PC-3 (cell line): ENCODE data around the gene PTGIS. TPM values are rescaled to one million over a fixed set of nuclear protein-coding genes. Genes with fewer than 3 reads are reported as not detected.
A peak's percentile ranks its signal among the peaks of the same experiment; 100 is the strongest.

Experiments
- ATAC-seq: fragments of 200-7000 bp; cut with Tn5 transposase; 2 replicates; pipeline ENCODE4 v1.9.1; 2020; ENCODE audit warnings: mild to moderate bottlenecking, moderate library complexity
- BruUV-seq: library from RNA; stranded (reverse); fragments of 400-500 nt; replicated peaks from 2 replicates; lab custom pipeline; 2021; lab: Mats Ljungman, UMichigan
- CTCF ChIA-PET: fragments of 300-600 bp; sonication (Branson Sonifier 250); formaldehyde crosslinking; loops from one replicate; lab custom pipeline; 2022; ENCODE audit warnings: antibody characterized with exemption; lab: Charles Lee
- POLR2A ChIA-PET: fragments of 300-600 bp; sonication (Branson Sonifier 250); formaldehyde crosslinking; loops from one replicate; lab custom pipeline; 2022; ENCODE audit warnings: antibody characterized with exemption; ENCODE audit not compliant: unreplicated experiment; lab: Charles Lee
- DNase-seq: peaks from one replicate; pipeline ENCODE4 v3.0.0-alpha.2; 2015
- H2AFZ ChIP-seq: fragments of 300-600 bp; sonication (generic); 2 replicates; pipeline ENCODE4 v1.6.0; 2016; ENCODE audit warnings: antibody characterized with exemption, low read length
- H3F3A ChIP-seq: fragments of 300-600 bp; sonication (generic); one replicate; pipeline ENCODE4 v1.6.0; 2017; ENCODE audit warnings: antibody characterized with exemption, low read length, control low read depth, mild to moderate bottlenecking; ENCODE audit not compliant: unreplicated experiment
- H3K27ac ChIP-seq: fragments of 300-600 bp; sonication (generic); 2 replicates; pipeline ENCODE4 v1.5.1; 2016; ENCODE audit warnings: mild to moderate bottlenecking, low read length
- H3K27me3 ChIP-seq: fragments of 300-600 bp; sonication (generic); 2 replicates; pipeline ENCODE4 v1.6.1; 2016; ENCODE audit warnings: low read length, mixed read lengths
- H3K36me3 ChIP-seq: fragments of 300-600 bp; sonication (generic); 2 replicates; pipeline ENCODE4 v1.6.1; 2016; ENCODE audit warnings: low read depth, mixed run types, low read length, mixed read lengths
- H3K4me1 ChIP-seq: fragments of 300-600 bp; sonication (generic); 2 replicates; pipeline ENCODE4 v1.5.1; 2016; ENCODE audit warnings: low read length; ENCODE audit not compliant: insufficient read depth
- H3K4me2 ChIP-seq: fragments of 300-600 bp; sonication (generic); 2 replicates; pipeline ENCODE4 v1.6.0; 2016; ENCODE audit warnings: low read length
- H3K4me3 ChIP-seq: fragments of 300-600 bp; sonication (generic); 2 replicates; pipeline ENCODE4 v1.5.1; 2016; ENCODE audit warnings: mild to moderate bottlenecking, low read length, mixed read lengths
- H3K79me2 ChIP-seq: fragments of 300-600 bp; sonication (generic); 2 replicates; pipeline ENCODE4 v1.6.1; 2017; ENCODE audit warnings: low read length, mixed read lengths
- H3K9ac ChIP-seq: fragments of 300-600 bp; sonication (generic); 2 replicates; pipeline ENCODE4 v1.6.0; 2016; ENCODE audit warnings: mild to moderate bottlenecking, low read length
- H3K9me2 ChIP-seq: fragments of 300-600 bp; sonication (generic); replicated peaks from 2 replicates; pipeline ENCODE4 v1.6.1; 2016; ENCODE audit warnings: mixed run types, low read length, mixed read lengths
- H3K9me3 ChIP-seq: fragments of 300-600 bp; sonication (generic); 2 replicates; pipeline ENCODE4 v1.6.1; 2016; ENCODE audit warnings: low read length, mixed read lengths
- H4K20me1 ChIP-seq: fragments of 300-600 bp; sonication (generic); 2 replicates; pipeline ENCODE4 v1.6.1; 2016; ENCODE audit warnings: low read length, mixed read lengths
- EZH2 ChIP-seq: fragments of 300-600 bp; sonication (generic); IDR thresholded peaks from one replicate; pipeline ENCODE4 v1.6.1; 2017; ENCODE audit warnings: antibody characterized with exemption, mild to moderate bottlenecking, low read length; ENCODE audit not compliant: unreplicated experiment
- EZH2phosphoT487 ChIP-seq: fragments of 300-600 bp; sonication (generic); IDR thresholded peaks from 2 replicates; pipeline ENCODE4 v1.6.1; 2018; ENCODE audit warnings: mild to moderate bottlenecking, antibody characterized with exemption, low read length, borderline replicate concordance
- intact Hi-C: fragments of 100-400 bp; cut with micrococcal nuclease; formaldehyde crosslinking; loops from 2 replicates; pipeline ENCODE4 v1.9.0; 2023
- total RNA-seq: library from RNA; depleted of rRNA; stranded (reverse); fragments of >200 nt; gene quantifications from 2 replicates; pipeline ENCODE4 v1.2.3, GENCODE V29; 2014
- TF ChIP-seq, protein P1 (sequence below): fragments of 300-600 bp; sonication (generic); conservative IDR thresholded peaks from 2 replicates; pipeline ENCODE4 v1.5.1; 2017; ENCODE audit warnings: antibody characterized with exemption, low read depth, mild to moderate bottlenecking, low read length

PTGIS gene
- total RNA-seq, 1 experiment from 2014 or later, result 0.18 TPM

DNA sequence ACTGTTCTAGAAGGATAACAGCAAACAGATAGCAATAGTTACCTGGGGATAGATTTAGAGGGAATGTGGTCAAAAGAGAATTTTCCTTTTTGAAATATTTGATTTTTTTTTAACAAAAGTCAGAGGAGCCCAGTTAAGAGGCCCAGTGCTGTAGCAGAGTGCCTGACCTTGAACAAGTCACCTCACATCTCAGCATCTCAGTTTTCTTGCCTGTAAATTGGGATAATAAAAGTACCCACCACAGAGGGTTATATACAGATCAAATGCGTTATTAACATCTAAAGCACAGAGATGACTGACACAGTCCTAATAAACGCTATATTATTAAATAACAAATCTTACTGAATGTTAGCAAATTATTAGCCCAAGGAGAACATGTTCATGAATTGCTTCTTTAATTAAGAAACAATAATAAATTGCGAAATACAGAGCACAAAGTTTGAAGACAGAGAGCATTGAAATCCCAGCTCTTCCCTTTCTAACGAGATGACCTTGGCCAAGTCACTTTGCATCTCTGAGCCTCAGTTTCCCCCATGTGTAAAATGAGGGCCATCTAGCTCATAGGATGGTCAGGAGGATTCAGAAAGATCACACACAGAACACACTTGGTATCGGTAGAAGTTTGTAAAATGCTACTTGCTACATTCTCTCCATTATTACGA is 35.5 kb downstream of the PTGIS start:
- H3K79me2 ChIP-seq, result no peaks in the 10 kb centered on the region
- no peaks in the 10 kb centered on the region for H3K36me3 ChIP-seq
- H3K4me1 ChIP-seq, result peaks cover 16% of the 10 kb centered on the region
- no peak overlapping the region for H3K9ac ChIP-seq
- intact Hi-C loops, result no loop called here
- CTCF ChIA-PET, result no interaction called here
- H4K20me1 ChIP-seq, result no peaks in the 10 kb centered on the region
- H3K27ac ChIP-seq, result no peak overlapping the region
- ATAC-seq, result no peak
- no peak overlapping the region for H2AFZ ChIP-seq
- no peaks in the 10 kb centered on the region for H3K9me3 ChIP-seq
- DNase-seq, result no peak
- H3K9me2 ChIP-seq, result no peaks in the 10 kb centered on the region
- no peaks in the 10 kb centered on the region for H3F3A ChIP-seq
- TF ChIP-seq, protein P1, sequence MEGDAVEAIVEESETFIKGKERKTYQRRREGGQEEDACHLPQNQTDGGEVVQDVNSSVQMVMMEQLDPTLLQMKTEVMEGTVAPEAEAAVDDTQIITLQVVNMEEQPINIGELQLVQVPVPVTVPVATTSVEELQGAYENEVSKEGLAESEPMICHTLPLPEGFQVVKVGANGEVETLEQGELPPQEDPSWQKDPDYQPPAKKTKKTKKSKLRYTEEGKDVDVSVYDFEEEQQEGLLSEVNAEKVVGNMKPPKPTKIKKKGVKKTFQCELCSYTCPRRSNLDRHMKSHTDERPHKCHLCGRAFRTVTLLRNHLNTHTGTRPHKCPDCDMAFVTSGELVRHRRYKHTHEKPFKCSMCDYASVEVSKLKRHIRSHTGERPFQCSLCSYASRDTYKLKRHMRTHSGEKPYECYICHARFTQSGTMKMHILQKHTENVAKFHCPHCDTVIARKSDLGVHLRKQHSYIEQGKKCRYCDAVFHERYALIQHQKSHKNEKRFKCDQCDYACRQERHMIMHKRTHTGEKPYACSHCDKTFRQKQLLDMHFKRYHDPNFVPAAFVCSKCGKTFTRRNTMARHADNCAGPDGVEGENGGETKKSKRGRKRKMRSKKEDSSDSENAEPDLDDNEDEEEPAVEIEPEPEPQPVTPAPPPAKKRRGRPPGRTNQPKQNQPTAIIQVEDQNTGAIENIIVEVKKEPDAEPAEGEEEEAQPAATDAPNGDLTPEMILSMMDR, result no peak
- TF ChIP-seq EZH2phosphoT487, result no peak
- no peak overlapping the region for H3K4me3 ChIP-seq
- H3K27me3 ChIP-seq, result peaks cover 15% of the 10 kb centered on the region
- POLR2A ChIA-PET, result no interaction called here
- no peak overlapping the region for H3K4me2 ChIP-seq
- no TSS peak for BruUV-seq

DNA sequence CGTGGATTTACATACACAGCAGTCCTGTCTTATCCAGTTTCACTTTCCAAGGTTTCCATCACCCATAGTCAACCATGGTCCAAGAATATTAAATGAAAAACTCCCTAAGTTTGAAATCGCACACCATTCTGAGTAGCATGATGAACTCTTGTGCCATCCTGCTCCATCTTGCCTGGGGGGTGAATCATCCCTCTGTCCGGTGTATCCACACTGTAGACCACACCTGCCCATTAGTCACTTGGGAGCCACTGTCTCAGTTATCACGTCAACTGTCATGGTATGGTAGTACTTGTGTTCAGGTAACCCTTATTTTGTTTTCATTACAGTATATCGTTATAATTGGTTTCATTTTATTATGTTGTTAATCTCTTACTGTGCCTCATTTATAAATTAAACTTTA is 38.5 kb downstream of the PTGIS start:
- H3K36me3 ChIP-seq, result no peaks in the 10 kb centered on the region
- DNase-seq (peak; percentile 68), ATAC-seq (peak; percentile 31; the same call in 1 of the 2 replicates)
- POLR2A ChIA-PET, result no interaction called here
- no peak overlapping the region for H3K9ac ChIP-seq
- CTCF ChIA-PET, result no interaction called here
- H3K4me2 ChIP-seq, result peak overlapping the region; percentile 12; the same call in 1 of the 2 replicates
- no peak overlapping the region for H3K27ac ChIP-seq
- H3K4me1 ChIP-seq, result peaks cover 7% of the 10 kb centered on the region
- H2AFZ ChIP-seq, result no peak overlapping the region
- H3K9me3 ChIP-seq, result no peaks in the 10 kb centered on the region
- H3K4me3 ChIP-seq, result no peak overlapping the region
- no peaks in the 10 kb centered on the region for H3K79me2 ChIP-seq
- no TSS peak for BruUV-seq
- peaks cover 24% of the 10 kb centered on the region for H3K27me3 ChIP-seq
- TF ChIP-seq EZH2 (no peak), EZH2phosphoT487 (no peak)
- TF ChIP-seq, protein P1, result no peak
- H3K9me2 ChIP-seq, result no peaks in the 10 kb centered on the region
- intact Hi-C loops, result no loop called here
- no peaks in the 10 kb centered on the region for H4K20me1 ChIP-seq
- H3F3A ChIP-seq, result no peaks in the 10 kb centered on the region

DNA sequence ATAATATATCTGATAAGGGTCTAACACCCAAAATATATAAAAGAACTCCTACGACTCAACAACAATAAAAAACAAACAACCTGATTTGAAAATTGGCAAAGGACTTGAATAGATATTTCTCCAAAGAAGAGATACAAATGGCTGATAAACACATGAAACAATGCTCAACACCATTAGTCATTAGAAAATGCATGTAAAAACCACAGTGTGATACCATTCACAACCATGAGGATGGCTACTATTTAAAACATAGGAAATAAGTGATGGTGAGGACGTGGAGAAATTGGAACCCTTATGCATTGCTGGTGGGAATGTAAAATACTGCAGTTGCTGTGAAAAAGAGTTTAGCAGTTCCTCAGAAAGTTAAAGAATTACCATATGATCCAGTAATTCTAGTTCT is 41.4 kb downstream of the PTGIS start:
- intact Hi-C loops, result no loop called here
- Histone ChIP-seq H3K9ac (no peak overlapping the region), H3K79me2 (no peaks in the 10 kb centered on the region), H3K4me2 (no peak overlapping the region), H3K4me1 (peaks cover 7% of the 10 kb centered on the region), H3K9me2 (no peaks in the 10 kb centered on the region), H3K36me3 (no peaks in the 10 kb centered on the region), H3K9me3 (no peaks in the 10 kb centered on the region), H3K27ac (no peak overlapping the region), H3F3A (no peaks in the 10 kb centered on the region), H4K20me1 (no peaks in the 10 kb centered on the region), H3K27me3 (peaks cover 14% of the 10 kb centered on the region; the same call in 1 of the 2 replicates), H2AFZ (no peak overlapping the region), H3K4me3 (no peak overlapping the region)
- ATAC-seq (no peak), DNase-seq (no peak)
- CTCF ChIA-PET, result interaction anchor here (0.6 kb wide), 1 partner anchor 199 kb away, joined by 3 read pairs; no protein-coding TSS in a partner anchor
- TF ChIP-seq EZH2 (no peak), EZH2phosphoT487 (no peak)
- TF ChIP-seq, protein P1, result no peak
- BruUV-seq, result no TSS peak
- POLR2A ChIA-PET, result no interaction called here
